ENCODE results near the gene NCAPG2.

- TF ChIP-seq CTCF (IDR thresholded peaks at IDR 0.05) (no peak), POLR2A (IDR thresholded peaks at IDR 0.05) (no peak)
Observed at GRCh38 chr7:158583810-158584209, 120.8 kb downstream of the NCAPG2 start.
